ENCODE results near the gene KRT36. TPM values are rescaled to one million over a fixed set of nuclear protein-coding genes. Genes with fewer than 3 reads are reported as not detected.

KRT36 gene
- total and polyA plus RNA-seq, 2 of the 8 experiments (the other 6 are each of a cell fraction or from before 2014, with no cell fraction given), result not detected

DNA sequence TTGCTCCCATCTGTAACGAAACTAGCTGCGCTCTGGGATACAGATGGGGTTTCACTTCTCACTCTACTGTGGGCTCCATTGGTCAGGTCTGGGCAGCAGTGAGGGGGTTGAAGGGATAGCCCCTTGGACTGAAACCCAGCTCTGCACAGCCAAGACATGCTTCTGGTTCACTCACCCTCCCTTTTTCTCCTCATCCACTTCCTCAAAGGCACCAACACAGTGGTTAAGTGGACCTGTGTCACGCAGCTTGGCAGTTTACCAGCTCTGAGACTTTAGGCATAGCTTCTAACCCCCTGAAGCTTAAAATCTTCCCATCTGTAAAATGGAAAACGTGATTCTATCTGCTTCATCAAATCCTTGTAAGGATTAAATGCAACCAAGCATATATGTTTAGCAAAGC, 37.4 kb downstream of the KRT36 start (continued):
- TF ChIP-seq E2F6 (IDR thresholded peaks at IDR 0.05) (no peak), TCF12 (IDR thresholded peaks at IDR 0.05; ENCODE audit: low read depth, low read length) (no peak), EP300 (IDR thresholded peaks at IDR 0.05; ENCODE audit: borderline replicate concordance in 1 of 2, low read depth in 2 of 2, low read length in 2 of 2) (no peak)
